HG02943 (cell line): ENCODE data around the gene PLEKHM3.
A peak's percentile ranks its signal among the peaks of the same experiment; 100 is the strongest.
"Not testable (repeated sequence)": the region's sequence is repeated elsewhere in the genome, so short reads cannot be mapped to it uniquely, and the experiment has no call there.

Source experiments
- ATAC-seq: cut with Tn5 transposase; IDR thresholded peaks from one replicate; pipeline ENCODE4 v1.9.1; 2021; ENCODE audit warnings: mild to moderate bottlenecking, low read depth, moderate library complexity; ENCODE audit not compliant: unreplicated experiment

The PLEKHM3 gene

DNA sequence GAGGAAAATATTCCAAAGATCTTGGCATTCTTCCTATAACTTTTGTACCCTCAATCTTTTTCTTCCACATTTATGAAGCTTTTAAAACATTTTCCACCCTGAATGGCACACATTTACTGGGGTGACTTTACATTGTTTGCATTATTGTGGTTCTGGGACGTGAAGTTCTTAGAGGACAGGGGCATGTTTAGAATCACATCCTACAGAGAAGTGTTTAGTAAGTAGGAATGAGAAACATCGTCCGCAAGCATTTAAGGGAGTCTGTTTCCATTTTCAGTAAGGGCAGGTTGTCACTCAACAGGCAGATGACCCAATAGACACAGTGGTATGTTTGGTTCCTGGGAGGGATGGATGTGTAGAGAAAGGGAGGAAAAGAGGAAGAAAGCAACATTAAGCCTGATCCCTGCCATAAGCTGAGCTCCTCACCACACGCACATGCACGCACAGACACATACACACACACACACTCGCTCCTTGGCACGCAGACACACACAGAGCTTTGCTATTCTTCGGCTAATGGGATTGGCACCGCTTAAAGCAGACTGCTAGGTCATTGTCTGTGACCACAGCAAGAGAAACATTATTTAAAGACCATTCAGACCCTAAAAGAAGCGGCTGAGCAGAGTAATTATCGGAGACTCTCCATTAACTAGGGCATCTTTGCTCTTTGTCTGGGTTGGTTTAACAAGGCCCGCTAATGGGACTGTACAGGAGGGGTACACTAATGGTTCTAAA, 14.2 kb upstream of the PLEKHM3 start:
- no peak for ATAC-seq

DNA sequence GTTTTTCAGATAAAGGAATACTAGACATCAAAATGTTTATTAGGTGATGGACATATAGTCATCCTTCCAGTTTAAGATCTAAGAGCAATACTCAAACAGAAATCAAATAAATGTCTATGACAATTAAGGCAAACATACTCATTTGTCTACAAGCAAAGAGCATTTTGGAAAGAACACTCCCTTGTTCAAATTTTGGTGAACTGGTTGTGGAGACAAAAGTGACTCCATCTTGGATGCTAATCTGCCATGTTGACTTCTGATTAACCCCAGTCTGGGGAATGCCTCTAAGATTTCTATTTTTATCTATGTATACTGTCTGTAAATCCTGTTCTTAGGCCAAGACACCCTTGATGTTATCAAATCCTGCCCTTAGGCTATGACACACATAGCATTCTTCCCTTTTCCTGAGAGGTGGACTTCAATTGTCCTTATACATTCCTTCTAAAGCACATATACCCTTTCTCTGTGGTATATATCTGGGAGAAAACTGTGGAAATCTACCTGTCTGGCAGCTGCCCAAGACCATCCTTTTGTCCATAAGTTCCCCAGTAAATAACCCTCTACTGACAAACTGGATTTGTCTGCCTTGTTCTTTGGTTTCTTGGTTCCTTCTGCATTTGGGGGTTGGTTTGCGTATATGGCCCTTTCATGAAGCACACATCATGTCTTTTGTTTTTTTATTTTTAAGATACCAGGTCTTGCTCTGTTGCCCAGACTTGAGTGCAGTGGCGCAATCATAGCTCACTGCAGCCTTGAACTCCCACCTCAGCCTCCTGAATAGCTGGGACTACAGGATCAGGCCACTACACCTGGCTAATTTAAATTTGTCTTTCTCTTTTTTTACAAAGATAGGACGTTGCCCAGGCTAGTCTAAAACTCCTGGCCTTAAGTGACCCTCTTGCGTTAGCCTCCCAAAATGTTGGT, 12.5 kb upstream of the PLEKHM3 start:
- ATAC-seq = no peak

DNA sequence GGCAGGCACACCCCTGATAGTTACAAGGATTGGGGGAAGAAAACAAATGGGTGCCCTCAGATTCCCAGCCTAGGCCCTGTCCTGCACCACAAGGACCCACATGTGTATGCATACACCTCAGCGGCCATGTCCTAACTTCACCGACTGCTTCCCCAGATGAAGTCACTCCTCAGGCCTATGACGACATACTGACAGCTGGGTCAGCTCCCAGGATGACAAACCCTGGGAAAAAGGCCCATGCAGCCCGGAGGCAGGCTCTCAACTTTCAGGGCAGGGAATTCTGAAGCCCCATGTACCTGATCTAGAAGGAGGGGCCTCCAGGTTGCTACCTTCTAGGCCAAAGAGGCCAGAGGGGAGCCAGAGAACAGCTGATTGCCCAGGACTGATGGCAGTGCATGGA, 11.0 kb upstream of the PLEKHM3 start:
- ATAC-seq = no peak

DNA sequence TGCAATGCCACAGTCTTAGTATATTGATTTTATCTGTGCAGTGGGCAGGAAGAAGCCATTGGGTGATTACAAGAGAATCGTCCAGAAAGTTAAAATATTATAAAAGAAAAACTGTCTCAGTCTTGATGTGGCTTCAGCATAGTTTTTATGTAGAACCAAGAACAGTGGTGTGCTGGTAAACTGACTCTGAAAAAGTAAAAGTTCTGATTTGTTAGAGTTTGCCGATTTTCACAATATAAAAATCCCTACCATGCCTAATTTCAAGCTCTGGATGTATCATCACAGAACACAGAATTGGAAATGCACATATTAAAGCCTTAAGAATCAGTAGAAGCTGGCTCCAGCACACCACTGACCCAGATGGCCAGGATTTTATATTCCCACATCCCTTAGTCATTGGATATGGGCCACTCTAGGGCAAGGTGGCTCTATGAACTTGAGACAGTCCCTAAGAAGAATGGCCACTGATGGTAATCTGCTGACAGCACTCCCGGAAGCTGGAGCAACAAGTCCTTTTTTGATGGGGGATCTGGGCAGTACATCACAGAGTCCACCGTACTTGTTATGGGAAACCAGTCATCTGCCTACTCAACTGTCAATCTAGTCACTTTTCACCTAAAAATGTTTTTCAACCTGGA, 9.3 kb upstream of the PLEKHM3 start:
- no peak for ATAC-seq

DNA sequence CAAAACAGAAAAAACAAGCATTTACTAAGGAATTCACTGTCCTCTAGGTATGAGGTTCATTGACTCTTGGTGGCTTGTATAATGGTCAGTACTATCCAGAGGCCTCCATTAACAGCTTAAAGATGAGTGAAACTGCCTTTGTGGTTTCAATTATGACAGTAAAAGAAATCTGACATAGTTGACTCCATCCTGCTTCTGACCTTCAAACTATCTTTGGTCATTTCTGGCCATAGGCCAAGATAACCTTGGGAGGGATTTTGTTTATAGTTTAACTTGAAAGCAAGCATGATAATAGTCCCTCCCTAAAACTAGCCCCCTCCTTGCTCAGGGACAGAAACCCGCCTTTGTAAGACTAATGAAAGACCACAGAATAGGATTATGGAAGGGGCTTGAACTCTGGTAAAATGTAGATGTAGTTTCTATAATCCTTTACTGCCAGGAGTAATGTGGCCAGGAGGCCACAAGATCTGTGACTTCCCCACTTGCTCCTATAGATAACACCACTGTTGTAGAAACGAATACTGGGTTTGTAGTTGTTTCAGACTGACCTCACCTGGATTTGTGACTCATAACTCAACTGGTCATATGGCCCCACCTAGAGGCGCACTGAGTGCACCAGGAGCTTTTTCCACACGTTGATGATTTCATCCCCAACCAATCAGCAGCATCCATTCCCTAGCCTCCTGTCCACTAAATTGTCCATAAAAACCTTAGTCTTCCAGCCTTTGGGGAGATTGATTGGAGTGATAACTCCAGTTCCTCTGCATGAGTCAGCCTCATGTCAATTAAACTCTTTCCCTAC, 8.6 kb upstream of the PLEKHM3 start:
- ATAC-seq = peak; percentile 89

DNA sequence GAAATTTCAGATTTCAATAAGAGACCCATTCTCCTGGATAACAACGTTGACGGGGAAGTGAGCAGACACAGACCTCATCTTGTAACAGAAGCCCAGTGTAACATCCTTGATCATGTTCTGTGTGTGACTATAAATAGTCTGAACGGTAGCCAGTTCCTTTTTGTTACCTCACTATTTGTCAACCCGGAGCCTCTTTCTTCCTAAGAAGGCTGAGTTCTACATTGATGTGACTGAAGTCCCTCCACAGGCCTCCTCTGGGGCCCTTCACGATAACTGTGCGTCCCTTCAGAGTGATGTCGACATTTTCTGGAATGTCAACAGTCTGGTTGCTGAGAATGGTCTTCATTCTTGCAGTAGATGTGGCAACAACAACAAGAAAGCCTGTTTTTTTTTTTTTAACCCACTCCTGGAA, 6.3 kb upstream of the PLEKHM3 start:
- ATAC-seq = no peak

DNA sequence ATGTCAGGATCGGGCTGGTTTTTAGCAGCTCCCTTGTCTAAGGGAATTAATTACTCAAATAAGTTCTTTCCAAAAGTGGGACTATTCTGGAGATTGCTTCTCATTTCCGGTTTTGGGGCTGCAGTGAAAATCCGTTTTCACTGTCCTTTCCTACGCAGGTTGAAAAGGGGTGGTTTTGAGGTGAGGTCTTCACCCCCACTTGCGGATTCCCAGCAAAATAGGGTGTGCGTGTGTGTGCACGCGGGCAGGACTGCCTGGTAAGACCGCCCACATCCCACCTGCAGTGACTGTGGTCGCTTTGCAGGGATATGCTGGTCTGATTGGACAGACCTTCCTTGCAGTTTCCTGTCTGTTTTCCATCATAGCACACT, 472 bp upstream of the PLEKHM3 start:
- peak; percentile 10 for ATAC-seq

DNA sequence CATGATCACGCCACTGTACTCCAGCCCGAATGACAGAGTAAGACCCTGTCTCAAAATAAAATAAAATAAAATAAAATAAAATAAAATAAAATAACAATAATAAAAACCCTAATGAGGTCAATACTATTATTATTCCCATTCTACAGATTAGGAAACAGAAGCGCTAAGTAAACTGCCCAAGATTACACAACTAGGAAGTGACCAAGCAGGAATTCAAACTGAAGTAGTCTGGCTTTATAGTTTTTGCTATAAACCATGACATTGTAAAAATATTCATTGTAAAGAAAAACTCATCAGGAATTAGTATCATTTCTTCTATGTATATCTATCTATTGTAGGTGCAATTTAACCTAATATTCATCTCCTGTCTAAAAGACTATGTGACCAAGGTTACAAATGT, 1.2 kb downstream of the PLEKHM3 start:
- no peak for ATAC-seq

DNA sequence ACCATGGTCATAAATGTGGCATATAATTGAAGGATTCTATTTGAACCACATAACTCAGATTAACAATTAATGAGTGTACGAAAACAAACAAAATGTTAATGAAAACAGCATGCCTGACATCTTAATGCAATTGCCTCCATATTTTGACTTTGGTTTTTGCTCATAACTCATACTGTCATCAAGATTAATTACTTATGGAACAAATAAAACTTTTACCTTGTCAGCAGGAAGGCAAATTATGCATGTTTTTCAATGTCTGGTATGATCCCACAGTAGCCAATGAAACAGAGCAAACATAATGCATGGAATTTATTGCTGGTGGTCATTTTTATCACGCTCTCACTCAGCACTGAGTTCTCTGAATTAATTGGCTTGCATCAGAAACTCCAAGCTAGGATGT, 5.1 kb downstream of the PLEKHM3 start:
- ATAC-seq = no peak

DNA sequence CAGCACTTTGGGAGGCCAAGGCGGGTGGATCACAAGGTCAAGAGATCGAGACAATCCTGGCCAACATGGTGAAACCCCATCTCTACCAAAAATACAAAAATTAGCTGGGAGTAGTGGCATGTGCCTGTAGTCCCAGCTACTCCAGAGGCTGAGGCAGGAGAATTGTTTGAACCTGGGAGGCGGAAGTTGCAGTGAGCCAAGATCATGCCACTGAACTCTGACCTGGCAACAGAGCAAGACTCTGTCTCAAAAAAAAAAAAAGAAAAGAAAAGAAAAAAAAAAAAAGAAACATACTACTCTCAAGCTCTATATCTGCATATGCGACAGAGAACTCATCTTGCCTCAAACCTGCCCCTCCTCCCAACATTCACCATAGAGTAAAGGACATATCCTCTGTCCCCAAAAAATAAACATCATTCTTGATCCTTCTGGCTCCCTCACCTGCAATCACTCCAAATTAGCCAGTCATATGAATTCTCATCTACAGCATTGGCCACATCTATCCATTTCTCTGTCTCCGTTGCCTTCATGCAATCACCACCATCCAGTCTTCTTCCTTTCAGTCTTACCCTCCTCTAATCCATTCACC, 7.1 kb downstream of the PLEKHM3 start:
- ATAC-seq = not testable (repeated sequence)

DNA sequence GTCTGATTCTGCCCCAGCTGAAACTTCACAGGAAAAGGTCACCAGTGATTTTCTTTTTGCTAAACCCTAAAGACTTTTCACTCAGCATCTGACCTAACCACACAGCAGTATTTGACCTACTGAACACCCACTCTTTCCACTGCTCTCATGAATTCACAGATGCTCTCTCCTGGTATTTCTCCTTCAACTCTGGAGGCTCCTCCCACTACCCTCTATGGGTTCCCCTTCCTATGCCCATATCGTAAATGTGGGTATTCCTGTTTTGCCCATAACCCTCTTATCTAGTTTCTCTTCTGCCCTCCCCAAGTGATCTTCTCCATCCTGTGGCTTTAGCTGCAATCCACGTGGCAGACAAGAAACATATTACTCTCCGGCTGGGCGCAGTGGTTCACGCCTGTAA, 7.6 kb downstream of the PLEKHM3 start:
- ATAC-seq = no peak

DNA sequence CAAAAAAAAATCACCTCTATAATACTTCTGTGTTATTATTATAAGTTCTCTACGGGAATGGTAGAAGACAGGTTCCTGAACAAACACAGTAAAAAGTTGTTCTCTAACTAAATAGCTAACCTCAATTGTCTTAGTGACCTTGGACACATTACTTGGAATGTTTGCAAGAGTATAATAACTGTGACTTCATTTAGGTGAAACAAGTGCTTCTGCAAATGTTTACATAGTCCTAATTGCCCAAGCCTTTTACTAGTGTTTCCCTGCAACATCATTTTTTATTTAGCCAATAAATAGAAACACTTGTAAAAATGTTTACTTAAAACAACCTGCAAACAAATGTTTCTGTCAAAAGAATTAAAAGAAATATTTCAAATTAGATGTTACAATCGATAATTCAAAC, 9.9 kb downstream of the PLEKHM3 start:
- no peak for ATAC-seq

DNA sequence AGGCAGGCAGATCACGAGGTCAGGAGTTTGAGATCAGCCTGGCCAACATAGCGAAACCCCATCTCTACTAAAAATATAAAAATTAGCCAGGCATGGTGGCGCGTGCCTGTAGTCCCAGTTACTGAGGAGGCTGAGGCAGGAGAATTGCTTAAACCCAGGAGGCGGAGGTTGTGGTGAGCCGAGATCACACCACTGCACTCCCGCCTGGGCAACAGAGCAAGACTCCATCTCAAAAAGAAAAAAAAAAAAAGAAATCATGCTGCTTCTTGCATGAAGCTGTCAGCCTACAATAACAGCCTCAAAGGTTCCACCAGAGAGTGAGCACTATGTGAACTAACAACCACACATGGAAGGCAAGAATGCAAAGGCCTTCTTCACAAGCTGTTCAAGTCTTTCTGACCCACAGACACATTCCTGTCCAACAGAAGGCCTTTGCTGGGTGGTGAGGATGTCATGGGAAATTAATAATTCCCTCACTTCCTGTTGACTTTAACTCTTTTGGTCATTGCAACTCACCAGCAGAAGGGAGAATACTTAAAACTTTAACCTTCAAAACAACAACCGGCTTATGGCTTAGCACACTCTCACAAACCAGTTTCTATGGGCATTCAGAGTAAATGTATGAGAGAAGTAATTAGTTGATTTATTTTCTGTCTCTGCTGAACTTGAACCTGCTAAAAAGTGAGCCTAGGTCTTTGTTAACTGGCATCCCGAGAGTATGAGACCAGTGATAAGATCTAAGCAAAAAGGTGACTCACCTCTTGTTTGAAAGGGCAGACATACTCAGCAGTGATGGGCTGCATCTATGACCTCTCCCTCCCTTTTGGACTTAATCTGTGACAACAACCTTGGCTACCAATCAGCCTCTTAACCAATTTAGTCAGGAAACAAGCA, 11.8 kb downstream of the PLEKHM3 start:
- ATAC-seq = no peak

DNA sequence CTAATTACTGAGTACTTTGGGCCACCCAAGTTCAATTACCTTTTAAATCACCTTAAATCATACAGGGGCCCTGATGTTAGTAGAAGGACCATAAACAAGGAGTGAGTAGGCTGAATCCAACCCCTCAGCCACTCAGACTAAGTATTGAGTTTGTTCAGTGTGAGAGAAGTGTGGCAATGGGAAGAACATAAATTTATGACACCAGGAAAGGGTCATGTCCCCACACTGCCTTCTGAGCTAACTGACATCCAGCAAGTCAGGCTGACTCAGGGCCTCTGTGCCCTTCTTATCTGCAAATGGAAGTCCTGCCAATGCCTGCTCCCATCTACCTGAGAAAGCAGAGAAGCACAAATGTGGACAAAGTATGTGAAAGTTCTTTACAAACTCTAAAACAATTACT, 12.9 kb downstream of the PLEKHM3 start:
- no peak for ATAC-seq

DNA sequence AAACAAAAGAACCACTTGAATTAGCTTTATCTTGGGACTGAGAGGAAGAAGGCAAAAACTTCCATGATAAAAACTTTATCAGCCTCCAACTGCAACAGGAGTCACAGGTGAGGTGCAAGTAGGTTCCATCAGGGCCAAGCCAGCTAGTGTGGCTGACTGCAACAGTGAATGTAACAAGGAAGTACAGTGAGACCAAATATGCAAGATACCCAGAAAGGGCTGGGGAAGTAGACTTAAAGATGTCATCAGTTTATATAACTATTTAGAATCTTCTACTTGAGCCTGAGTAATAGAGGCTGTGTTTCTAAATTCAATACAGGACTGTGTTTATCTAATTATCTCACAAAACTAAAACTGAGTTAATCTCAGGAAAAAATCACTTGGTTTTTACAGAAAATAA, 14.8 kb downstream of the PLEKHM3 start:
- no peak for ATAC-seq

DNA sequence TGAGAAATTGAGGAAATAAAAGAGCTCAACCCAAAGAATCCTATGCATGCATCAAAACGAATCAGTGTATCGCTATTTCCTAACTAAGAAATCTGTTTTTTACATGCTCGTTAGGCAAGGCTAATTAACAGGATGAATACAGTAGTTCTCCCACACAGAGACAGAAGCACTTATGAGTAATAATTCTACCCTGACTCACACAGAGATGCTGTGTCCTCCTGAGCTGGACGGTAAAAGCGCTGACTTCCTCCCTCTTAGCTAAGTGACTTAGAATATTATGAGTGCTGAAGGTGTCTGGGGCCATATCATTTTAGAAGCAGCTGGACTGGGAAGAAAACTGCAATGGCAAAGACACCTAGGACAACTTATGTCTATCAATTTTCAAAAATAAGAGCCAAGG, 18.5 kb downstream of the PLEKHM3 start:
- ATAC-seq = no peak

DNA sequence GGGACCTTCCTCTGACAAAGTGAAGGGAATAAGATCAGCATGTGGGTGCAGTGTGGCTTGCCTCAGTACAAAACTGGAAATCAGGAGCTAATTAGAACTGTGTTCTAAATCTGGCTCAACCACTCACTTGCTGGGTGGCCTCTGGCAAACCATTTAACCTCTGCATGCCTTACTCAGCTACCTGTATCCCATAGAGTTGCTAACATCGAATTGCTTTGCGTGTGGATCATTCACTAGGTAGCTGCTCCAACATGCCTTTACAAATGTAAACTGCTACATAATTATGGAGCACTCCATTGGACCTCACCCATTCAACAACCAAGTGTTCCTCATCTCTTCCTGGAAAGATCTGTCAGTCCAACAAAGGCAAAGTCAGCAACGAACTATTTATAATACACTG, 19.0 kb downstream of the PLEKHM3 start:
- ATAC-seq = no peak

DNA sequence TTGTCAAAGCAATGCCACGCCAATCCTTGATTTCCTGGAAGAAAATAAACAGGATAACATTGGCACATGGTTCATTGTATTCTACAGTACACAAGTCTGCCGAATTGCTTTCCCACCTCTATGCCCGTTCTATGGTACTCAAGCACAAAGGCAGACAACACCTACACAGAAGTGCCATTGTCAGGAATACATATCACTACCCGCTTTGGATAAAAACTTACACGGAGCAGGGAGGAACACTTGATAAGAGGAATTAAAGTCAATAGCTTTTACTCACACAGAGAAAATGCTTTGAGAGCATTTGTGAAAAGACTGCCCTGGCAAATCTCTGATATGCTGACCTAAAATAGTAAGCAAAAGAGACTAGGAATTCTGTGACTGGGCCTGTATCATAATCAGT, 23.4 kb downstream of the PLEKHM3 start:
- no peak for ATAC-seq

DNA sequence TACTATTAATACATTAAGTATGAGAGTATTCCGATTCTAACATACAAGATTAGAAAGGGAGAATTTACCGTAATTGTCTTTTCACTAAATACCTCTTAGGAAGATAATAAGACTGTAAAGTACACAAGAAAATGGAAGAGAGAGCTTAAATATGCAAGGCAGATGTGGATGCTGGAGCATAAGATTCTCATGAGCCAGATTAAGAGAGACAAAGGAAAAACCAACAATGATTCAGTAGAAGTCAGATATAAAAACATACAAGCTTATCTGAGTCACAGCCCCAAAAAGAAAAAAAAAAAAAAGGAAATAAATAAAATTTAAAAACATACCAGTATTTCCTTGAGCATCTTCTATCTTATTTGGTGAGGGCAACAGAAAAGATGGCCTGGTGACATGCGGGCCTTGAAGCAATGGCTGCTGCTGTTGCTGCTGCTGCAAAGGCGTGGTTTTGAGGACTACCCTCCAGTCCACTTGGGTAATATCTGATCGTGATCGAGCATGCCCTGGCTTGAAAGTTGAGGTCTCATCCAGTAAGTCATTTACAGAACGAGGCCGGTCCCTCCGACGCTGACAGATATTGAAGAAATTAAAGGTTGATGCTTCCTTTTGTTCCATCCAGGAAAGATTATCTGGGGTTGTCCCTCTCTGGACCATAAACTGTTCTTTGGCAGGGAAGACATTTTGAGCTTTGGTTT, 24.5 kb downstream of the PLEKHM3 start:
- ATAC-seq = no peak
